Measurements from ENCODE around the gene TMEM119.

- no peak for TF ChIP-seq CTCF (IDR thresholded peaks at IDR 0.05)
- no peak for TF ChIP-seq POLR2AphosphoS5 (IDR thresholded peaks at IDR 0.05; ENCODE audit: low read depth, low read length)
- no peak for TF ChIP-seq TCF7L2 (IDR thresholded peaks at IDR 0.05; ENCODE audit: low read depth, low read length)
Observed at GRCh38 chr12:108599948-108600701, 2.2 kb upstream of the TMEM119 start.

Measured in Panc1 (cell line).